Left renal cortex interstitium (tissue), 4 donors: ENCODE data around the gene RAD9A. TPM values are rescaled to one million over a fixed set of nuclear protein-coding genes. Genes with fewer than 3 reads are reported as not detected.

ENCODE experiments used
- DNase-seq, 4 donors: peaks; one replicate each; pipeline ENCODE4 v3.0.0-alpha.2; 2013; ENCODE audit warnings: low read depth in 4 of 4, low spot score in 2 of 4, missing footprints in 1 of 4
- polyA plus RNA-seq, 4 donors: library from polyadenylated mRNA; unstranded; fragments of 120-200 nt; gene quantifications; one replicate each; pipeline ENCODE4 v1.2.1, GENCODE V29; 2013; ENCODE audit not compliant: insufficient read length in 4 of 4

The RAD9A gene
- polyA plus RNA-seq, 4 donors = 16.7 to 34.8 (median 28.9) TPM

- DNase-seq = no peak
Observed at GRCh38 chr11:67436459-67437081, 44.8 kb downstream of the RAD9A start.

- DNase-seq = no peak
Observed at GRCh38 chr11:67437082-67437808, 45.5 kb downstream of the RAD9A start, which contains the start of gene PTPRCAP. PTPRCAP (minus strand) TSS chr11:67437682; CDS start chr11:67437619, 63 bp downstream.

GRCh38 chr11:67437809-67438157 is 46.0 kb downstream of the RAD9A start:
- DNase-seq = no peak

GRCh38 chr11:67438158-67438902 is 46.5 kb downstream of the RAD9A start:
- DNase-seq = no peak

- no peak for DNase-seq
Observed at GRCh38 chr11:67439321-67440228, 47.8 kb downstream of the RAD9A start.

GRCh38 chr11:67440229-67441097 is 48.7 kb downstream of the RAD9A start:
- DNase-seq = no peak

GRCh38 chr11:67441098-67441563 is 49.3 kb downstream of the RAD9A start:
- no peak for DNase-seq

- no peak for DNase-seq
Observed at GRCh38 chr11:67441731-67442351, 50.1 kb downstream of the RAD9A start.

- DNase-seq = no peak
Observed at GRCh38 chr11:67442504-67443404, 51.0 kb downstream of the RAD9A start.

- DNase-seq = no peak
Observed at GRCh38 chr11:67445515-67445914, 53.7 kb downstream of the RAD9A start.

Other genes with a start within 250 kb of the RAD9A start
- 10 to 100 TPM; 51.5 to 68.7 (median 53.0) TPM for gene GRK2, start 125.5 kb upstream of the RAD9A start, polyA plus RNA-seq
- 10 to 100 TPM; 17.4 to 60.8 (median 40.3) TPM for gene ANKRD13D, start 102.7 kb upstream of the RAD9A start, polyA plus RNA-seq
- gene SSH3, start 88.5 kb upstream of the RAD9A start, polyA plus RNA-seq = 10 to 100 TPM; 17.4 to 37.5 (median 28.5) TPM
- 10 to 100 TPM; 18.8 to 40.4 (median 33.4) TPM for gene POLD4, start 38.4 kb upstream of the RAD9A start, polyA plus RNA-seq
- gene CLCF1, start 18.4 kb upstream of the RAD9A start, polyA plus RNA-seq = 1 to 10 TPM; 4.9 to 9.2 (median 5.8) TPM
- gene PPP1CA, start 9.9 kb downstream of the RAD9A start, polyA plus RNA-seq = 100 to 1,000 TPM; 150 to 187 (median 162) TPM
- gene TBC1D10C, start 12.1 kb downstream of the RAD9A start, polyA plus RNA-seq = 10 to 100 TPM in 2 of 4 donors, 1 to 10 TPM in 2; 3.0 to 11.7 (median 6.7) TPM
- gene CARNS1, start 23.7 kb downstream of the RAD9A start, polyA plus RNA-seq = 1 to 10 TPM; 1.3 to 5.0 (median 3.1) TPM
- gene RPS6KB2, start 36.5 kb downstream of the RAD9A start, polyA plus RNA-seq = 10 to 100 TPM; 40.5 to 48.6 (median 44.9) TPM
- 1 to 10 TPM; 1.3 to 2.5 (median 2.2) TPM for gene PTPRCAP, start 45.7 kb downstream of the RAD9A start, polyA plus RNA-seq
- gene CORO1B, start 51.5 kb downstream of the RAD9A start, polyA plus RNA-seq = 10 to 100 TPM; 57.9 to 94.3 (median 77.1) TPM
- gene GPR152, start 60.7 kb downstream of the RAD9A start, polyA plus RNA-seq = under 1 TPM in 1 of 4 donors, not detected in 3; 0.09 TPM
- gene CABP4, start 63.4 kb downstream of the RAD9A start, polyA plus RNA-seq = 1 to 10 TPM in 2 of 4 donors, under 1 TPM in 2; 0.35 to 1.9 (median 0.93) TPM
- 10 to 100 TPM; 41.7 to 80.2 (median 64.6) TPM for gene TMEM134, start 77.3 kb downstream of the RAD9A start, polyA plus RNA-seq
- 10 to 100 TPM; 58.4 to 79.5 (median 70.7) TPM for gene AIP, start 91.0 kb downstream of the RAD9A start, polyA plus RNA-seq
- 10 to 100 TPM; 27.5 to 41.0 (median 37.8) TPM for gene PITPNM1, start 113.4 kb downstream of the RAD9A start, polyA plus RNA-seq
- gene CDK2AP2, start 116.2 kb downstream of the RAD9A start, polyA plus RNA-seq = 10 to 100 TPM; 34.0 to 68.5 (median 55.9) TPM
- gene CABP2, start 131.5 kb downstream of the RAD9A start, polyA plus RNA-seq = under 1 TPM; 0.30 to 0.68 (median 0.33) TPM
- 100 to 1,000 TPM; 694 to 850 (median 763) TPM for gene GSTP1, start 191.8 kb downstream of the RAD9A start, polyA plus RNA-seq
- gene NDUFV1, start 214.9 kb downstream of the RAD9A start, polyA plus RNA-seq = 100 to 1,000 TPM; 154 to 243 (median 225) TPM
- gene NUDT8, start 238.0 kb downstream of the RAD9A start, polyA plus RNA-seq = 1 to 10 TPM; 3.7 to 7.7 (median 6.6) TPM
- gene TBX10, start 247.8 kb downstream of the RAD9A start, polyA plus RNA-seq = under 1 TPM in 2 of 4 donors, not detected in 2; 0.22 TPM